GM19351 (cell line): Measurements from ENCODE around the gene HCRTR2.
"Not testable (repeated sequence)": the region's sequence is repeated elsewhere in the genome, so short reads cannot be mapped to it uniquely, and the experiment has no call there.

ENCODE experiments used
- ATAC-seq: cut with Tn5 transposase; IDR thresholded peaks from one replicate; pipeline ENCODE4 v1.9.1; 2021; ENCODE audit warnings: mild to moderate bottlenecking, moderate library complexity; ENCODE audit not compliant: unreplicated experiment

HCRTR2 gene

GRCh38 chr6:55174211-55175026 lies at the start of gene HCRTR2:
Gene HCRTR2, plus strand, starts transcription at chr6:55174515. Its CDS starts 73 bp downstream, at chr6:55174588.
- ATAC-seq = no peak

DNA sequence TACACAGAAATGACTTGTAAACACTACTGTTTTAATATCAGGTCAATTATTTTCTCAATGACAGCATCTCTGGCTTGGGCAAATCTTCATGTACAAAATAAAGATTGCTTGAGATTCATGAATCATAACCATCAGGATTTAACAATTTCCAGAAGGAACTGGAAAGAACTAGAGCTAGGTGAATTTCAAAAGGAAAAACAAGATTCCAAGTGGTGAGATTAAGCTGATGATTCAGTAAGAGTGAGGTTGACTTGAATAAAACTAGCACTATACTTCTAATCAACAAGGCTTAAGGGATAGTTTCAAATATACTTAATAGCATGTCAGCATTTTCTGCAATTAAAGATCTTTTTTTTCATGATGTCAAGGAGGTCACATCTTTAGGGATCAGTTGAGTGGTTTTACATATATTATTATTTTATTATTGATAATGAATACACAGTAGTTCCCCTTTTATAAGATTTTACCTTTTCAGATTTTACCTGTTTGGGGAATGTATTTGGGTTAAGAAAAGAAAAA lies 43.5 kb upstream of the HCRTR2 start:
- ATAC-seq = no peak

DNA sequence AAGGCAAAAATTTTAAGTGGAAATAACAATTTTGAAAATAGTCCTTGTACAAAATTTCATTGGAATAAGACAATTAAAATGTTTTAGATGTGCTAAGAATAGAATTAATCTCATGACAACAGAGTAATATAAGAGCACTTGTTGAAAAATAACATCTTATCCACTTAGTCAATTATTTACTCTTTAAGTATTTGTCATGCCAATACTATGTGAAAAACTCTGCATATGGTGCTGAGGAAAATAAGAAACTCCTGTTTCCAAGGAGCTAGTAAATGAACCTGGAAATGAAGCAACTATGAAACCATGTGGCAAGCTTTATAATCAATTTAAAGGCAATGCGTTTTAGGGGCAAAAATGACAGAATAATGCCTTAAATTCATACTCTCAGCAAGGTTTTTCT lies 42.7 kb upstream of the HCRTR2 start:
- no peak for ATAC-seq

- no peak for ATAC-seq
Observed at GRCh38 chr6:55136916-55137315, 37.4 kb upstream of the HCRTR2 start.

GRCh38 chr6:55137929-55138693 lies 36.2 kb upstream of the HCRTR2 start:
- ATAC-seq = no peak

DNA sequence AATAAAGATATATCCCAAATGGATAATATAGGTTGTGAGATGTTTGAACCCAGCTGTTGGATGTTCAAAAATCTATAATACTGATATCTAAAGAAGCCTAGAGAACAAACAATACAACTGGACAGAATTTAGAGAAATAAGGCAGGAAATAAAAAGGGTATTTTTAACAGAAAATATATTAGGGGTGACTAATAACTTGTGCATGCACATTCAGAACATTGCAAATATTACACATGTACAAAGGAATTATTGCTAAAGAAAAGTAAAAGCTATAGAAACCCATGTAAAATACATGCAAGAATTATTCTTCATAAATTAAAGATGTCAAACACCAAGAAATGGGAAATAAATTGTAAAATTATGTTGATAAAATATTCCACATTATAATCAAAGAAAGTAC lies 32.7 kb upstream of the HCRTR2 start:
- ATAC-seq = no peak

DNA sequence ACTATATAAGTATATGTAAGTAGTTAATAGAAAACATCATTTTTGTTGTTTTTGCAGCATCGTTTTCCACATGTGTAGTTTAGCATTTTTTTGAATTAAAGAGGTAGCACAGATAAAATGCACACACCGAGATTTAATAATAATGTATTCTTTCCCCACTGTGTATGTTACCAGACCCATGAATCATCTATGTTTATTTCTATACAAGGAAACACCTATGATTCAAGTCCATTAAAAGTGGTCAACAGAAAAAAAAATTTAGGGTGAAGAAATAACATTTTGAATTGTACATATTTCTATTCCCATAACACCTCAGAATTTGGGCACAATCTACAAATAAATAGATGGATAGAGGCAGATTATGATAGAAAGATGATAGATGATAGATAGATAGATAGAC lies 31.7 kb upstream of the HCRTR2 start:
- no peak for ATAC-seq

- no peak for ATAC-seq
Observed at GRCh38 chr6:55153284-55153683, 21.0 kb upstream of the HCRTR2 start.

GRCh38 chr6:55158784-55159183 lies 15.5 kb upstream of the HCRTR2 start:
- ATAC-seq = not testable (repeated sequence)

- ATAC-seq = no peak
Observed at GRCh38 chr6:55167860-55168259, 6.5 kb upstream of the HCRTR2 start.

DNA sequence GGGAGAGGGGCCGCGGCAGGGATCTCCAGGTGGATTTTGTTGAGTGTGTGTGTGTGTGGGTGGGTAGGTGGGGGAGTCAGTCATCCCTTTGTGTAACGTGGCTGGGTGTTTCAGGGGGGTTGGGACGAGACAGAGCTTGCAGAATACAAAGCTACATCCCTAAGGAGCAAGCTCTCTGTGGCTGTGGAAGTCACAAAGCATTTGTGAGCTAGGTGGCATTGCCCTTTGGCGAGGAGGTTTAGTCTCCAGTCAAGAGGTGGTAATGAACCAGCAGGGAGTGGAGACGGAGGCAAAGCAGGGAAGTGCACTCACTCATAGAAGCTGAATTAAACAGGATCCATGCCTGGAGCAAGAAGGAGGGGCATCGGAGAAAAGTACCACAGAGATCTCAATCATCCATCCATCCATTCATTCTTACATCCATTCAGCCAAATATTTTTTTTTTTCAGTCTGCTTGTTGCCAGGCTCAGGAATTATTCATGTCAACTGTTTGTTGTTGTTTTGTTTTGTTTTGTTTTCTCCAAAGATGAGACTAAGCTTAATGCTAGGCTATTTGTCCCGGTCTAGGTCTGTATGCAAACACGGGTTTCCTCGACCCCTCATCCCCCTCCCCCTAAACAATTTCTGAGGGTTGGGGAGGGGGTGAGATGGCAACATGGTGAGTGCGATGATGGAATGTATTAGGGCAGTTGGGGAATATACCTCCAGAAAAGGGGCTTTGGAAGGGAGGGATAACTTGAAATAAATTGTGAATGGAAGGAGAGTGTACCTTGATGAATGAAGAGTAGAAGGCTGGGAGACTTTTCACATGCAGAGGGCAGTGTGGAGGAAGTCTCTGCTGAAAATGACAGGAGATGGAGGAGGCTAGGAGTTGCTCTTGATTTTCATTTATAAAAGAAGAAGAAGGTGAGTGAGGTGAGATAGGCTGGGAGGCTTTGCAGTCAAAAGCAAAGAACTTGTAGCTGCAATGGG lies 1.0 kb downstream of the HCRTR2 start:
- no peak for ATAC-seq

- no peak for ATAC-seq
Observed at GRCh38 chr6:55176958-55177357, 2.6 kb downstream of the HCRTR2 start.

GRCh38 chr6:55180258-55180657 lies 5.9 kb downstream of the HCRTR2 start:
- no peak for ATAC-seq

GRCh38 chr6:55182016-55182650 lies 7.8 kb downstream of the HCRTR2 start:
- ATAC-seq = no peak

- no peak for ATAC-seq
Observed at GRCh38 chr6:55184782-55185530, 10.6 kb downstream of the HCRTR2 start.

DNA sequence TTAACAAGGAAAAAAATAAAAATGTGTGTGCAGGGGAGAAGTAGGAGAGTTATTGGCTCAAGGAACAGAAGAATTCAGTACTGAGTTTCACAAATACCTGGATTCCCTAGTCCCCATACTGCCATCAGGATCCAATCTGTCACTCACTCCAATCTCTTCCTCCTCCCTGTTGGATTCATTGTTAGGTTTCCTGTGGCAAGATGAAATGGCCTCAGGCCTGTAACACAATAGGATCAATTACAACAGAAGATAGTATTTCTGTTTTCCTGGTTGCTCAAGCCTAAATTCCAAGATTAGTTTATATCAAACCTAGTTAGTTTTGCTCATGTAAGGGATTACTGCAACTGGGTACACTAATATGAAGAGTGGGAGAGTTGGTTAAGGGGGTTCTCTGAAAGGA lies 24.4 kb downstream of the HCRTR2 start:
- no peak for ATAC-seq

GRCh38 chr6:55199239-55199638 lies 24.9 kb downstream of the HCRTR2 start:
- no peak for ATAC-seq

GRCh38 chr6:55208478-55209458 lies 34.5 kb downstream of the HCRTR2 start:
- no peak for ATAC-seq
